Effector memory CD8-positive, alpha-beta T cell (primary cell): ENCODE data around the gene ARL6IP4.

Source experiments
- ATAC-seq: fragments of 150-1000 bp; cut with Tn5 transposase; replicated peaks from 2 replicates; pipeline ENCODE4 v1.10.0; 2021; ENCODE audit warnings: mild to moderate bottlenecking, moderate library complexity
- DNase-seq, 3 experiments: peaks; one replicate each; pipeline ENCODE4 v3.0.0; 2021
- H3K27ac Mint-ChIP-seq, 2 donors: one replicate each; pipeline ENCODE4 v1.8.0; 2022; ENCODE audit warnings: mild to moderate bottlenecking in 2 of 2, mixed read lengths in 2 of 2, moderate library complexity in 2 of 2
- H3K27me3 Mint-ChIP-seq, 2 donors: one replicate each; pipeline ENCODE4 v1.8.0; 2022; ENCODE audit warnings: mixed read lengths in 2 of 2
- H3K36me3 Mint-ChIP-seq: one replicate; pipeline ENCODE4 v1.8.0; 2022; ENCODE audit warnings: mild to moderate bottlenecking, moderate library complexity, mixed read lengths; ENCODE audit not compliant: insufficient read depth
- H3K4me1 Mint-ChIP-seq, 2 donors: one replicate each; pipeline ENCODE4 v1.8.0; 2022; ENCODE audit warnings: low read depth in 2 of 2, mixed read lengths in 2 of 2
- H3K4me3 Mint-ChIP-seq, 2 donors: one replicate each; pipeline ENCODE4 v1.8.0; 2022; ENCODE audit warnings: mild to moderate bottlenecking in 2 of 2, mixed read lengths in 2 of 2, moderate library complexity in 2 of 2
- H3K9me3 Mint-ChIP-seq, 2 donors: one replicate each; pipeline ENCODE4 v1.8.0; 2022; ENCODE audit warnings: mixed read lengths in 2 of 2

The ARL6IP4 gene

DNA sequence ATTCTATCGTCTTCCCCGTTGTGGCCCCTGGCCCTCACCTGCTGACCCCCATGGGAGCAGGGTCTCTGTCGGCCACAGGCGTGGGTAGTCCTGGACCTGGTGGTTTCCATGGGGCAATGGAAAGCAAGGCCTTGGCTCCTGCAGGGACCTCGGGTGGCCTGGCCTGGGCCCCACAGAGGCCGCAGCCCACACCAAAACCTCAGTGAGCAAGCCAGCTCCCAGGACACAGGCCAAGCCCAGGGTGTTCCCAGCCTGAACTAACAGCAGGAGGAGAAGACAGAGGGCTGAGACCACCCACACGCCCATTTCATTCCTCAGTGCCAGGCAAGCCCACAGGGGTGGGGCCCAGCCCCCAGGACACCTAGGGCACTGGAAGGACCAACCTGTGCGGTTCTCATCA, 31.1 kb upstream of the ARL6IP4 start:
- Mint-ChIP-seq H3K27me3 (no peaks in the 10 kb centered on the region), H3K27ac (peak overlapping the region in 1 of 2 donors; percentile 29), H3K4me1 (peaks cover 19 to 22% of the 10 kb centered on the region in 2 donors), H3K4me3 (no peak overlapping the region), H3K9me3 (no peaks in the 10 kb centered on the region), H3K36me3 (peaks cover 10% of the 10 kb centered on the region)
- DNase-seq (no peak), ATAC-seq (no peak)

DNA sequence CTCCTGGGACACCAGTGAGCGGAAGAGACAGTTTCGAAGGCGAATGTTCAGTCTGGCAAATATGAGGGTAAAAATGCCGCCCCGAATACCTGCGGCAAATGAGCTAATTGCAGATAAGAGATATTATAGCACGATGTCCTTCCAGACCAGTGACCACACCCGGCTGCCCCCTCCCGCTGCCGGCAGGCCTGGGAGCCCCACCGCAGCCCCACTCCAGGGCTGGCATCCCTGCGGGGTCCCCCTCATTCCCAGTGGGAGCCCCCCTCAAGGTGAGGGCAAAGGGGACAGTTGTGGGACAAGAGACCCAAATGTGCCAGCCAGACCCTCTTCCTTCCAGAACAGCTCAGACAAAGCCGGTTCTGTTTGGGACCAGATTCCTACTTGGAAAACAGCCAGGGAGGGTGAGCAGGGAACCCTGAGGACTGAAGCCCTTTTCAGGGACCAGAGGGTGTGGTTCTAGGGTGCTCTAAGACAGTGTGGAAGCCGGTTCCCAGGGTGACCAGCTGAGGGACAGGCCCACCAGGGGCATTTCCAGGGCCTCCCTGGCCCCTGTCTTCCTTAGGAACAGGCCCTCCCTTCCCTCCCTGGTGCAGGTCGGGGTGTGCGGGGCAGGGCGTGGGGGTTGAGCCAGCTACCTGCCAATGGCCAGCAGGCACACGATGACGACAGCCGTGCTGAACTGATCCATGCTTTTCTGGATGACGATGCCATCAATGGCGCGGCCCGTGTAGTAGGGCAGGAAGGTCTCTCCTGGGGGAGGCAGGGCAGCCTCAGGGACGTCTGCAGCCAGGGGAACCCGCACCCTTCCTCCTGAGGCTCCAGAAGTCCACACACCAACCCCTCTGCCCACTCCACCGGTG, 30.4 kb upstream of the ARL6IP4 start:
- Mint-ChIP-seq H3K36me3 (peaks cover 10% of the 10 kb centered on the region), H3K27me3 (no peaks in the 10 kb centered on the region), H3K9me3 (no peaks in the 10 kb centered on the region), H3K27ac (peak overlapping the region in 1 of 2 donors; percentile 29), H3K4me3 (no peak overlapping the region), H3K4me1 (peaks cover 19 to 22% of the 10 kb centered on the region in 2 donors)
- ATAC-seq (no peak), DNase-seq (no peak)

DNA sequence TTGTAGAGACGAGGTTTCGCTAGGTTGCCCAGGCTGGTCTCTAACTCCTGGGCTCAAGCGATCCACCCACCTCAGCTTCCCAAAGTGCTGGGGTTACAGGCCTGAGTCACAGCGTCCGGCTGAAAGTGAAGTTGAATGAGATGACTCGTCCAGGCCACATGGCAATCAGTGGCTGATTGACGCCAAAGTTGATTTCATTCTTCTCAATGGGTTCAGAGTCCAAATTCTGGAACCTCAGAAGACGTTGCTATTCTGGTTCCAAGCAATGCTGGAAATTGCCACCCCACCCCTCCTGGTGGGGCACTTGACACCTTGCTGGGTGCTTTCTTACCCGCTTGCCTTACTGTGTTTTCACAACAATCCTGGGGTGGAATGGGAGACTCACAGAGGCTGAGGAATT, 29.1 kb upstream of the ARL6IP4 start:
- Mint-ChIP-seq H3K27me3 (no peaks in the 10 kb centered on the region), H3K36me3 (peaks cover 10% of the 10 kb centered on the region), H3K27ac (no peak overlapping the region), H3K4me3 (no peak overlapping the region), H3K9me3 (no peaks in the 10 kb centered on the region), H3K4me1 (peaks cover 19% of the 10 kb centered on the region in 2 donors)
- ATAC-seq (no peak), DNase-seq (no peak)

DNA sequence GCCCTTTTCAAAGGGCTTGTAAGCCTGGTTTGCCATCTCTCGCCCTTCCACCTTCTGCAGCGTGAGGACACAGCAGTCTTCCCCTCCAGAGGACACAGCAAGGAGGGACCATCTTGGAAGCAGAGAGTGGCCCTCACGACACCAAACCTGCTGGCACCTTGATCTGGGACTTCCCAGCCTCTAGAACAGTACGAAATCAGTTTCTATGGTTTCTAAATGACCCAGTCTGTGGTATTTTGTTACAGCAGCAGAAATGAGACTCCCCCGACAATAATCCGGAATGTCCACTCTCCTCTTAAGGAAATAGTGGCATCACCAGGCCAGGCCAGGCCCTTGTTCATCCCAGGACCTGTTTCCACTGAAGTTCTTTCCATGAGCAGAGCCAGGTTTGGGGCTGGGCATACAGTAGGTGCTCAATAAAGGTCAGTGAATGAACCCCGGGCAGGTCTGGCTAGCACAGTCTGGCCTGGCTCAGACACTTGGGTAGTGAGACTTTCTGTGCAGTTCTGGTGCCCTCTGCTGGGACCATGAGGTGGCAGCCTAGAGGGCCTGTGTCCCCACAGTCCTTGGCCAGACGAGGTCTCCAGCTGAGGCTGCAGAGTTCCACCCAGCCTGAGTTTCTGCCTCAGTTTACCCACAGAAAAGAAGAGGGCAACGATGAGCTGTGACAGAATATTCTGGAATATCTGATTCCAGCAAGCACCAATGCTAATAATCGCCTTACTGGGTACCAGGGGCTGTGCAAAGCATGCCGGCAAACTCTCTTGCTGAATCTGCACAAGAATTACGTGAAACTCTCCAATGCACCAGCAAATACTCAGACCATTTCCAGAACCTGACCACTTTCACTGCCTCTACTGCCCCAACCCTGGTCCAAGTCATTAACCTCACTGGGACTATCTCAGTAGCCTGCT, 28.2 kb upstream of the ARL6IP4 start:
- Mint-ChIP-seq H3K27ac (peak overlapping the region in 1 of 2 donors; percentile 29), H3K9me3 (no peaks in the 10 kb centered on the region), H3K4me3 (no peak overlapping the region), H3K4me1 (peaks cover 11% of the 10 kb centered on the region in 2 donors), H3K27me3 (no peaks in the 10 kb centered on the region), H3K36me3 (peaks cover 10% of the 10 kb centered on the region)
- peak; percentile 69 to 73 (median 69) for DNase-seq
- ATAC-seq, result peak; percentile 99

DNA sequence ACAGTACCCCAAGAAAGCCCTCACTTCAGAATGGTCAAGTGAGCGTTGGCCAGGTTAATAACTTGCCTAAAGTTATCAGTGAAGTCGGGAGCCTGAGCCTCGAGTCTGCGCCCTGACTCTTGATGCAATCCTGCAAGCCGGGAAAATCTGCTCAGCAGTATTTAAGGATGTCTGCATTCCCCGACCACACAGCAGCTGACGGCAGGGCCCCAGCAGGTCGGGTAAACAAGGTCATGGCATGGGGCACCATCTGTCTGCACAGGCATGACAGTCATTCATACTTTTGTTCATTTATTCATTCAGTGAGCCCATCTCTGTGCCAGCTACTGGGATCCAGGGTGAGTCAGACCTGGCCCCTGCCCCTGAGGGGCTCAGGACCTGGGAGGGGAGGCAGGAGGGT, 25.3 kb upstream of the ARL6IP4 start:
- Mint-ChIP-seq H3K9me3 (no peaks in the 10 kb centered on the region), H3K4me3 (no peak overlapping the region), H3K27ac (no peak overlapping the region), H3K36me3 (peaks cover 2% of the 10 kb centered on the region), H3K27me3 (no peaks in the 10 kb centered on the region), H3K4me1 (peaks cover 0 to 4% of the 10 kb centered on the region in 2 donors)
- ATAC-seq, result no peak
- no peak for DNase-seq

DNA sequence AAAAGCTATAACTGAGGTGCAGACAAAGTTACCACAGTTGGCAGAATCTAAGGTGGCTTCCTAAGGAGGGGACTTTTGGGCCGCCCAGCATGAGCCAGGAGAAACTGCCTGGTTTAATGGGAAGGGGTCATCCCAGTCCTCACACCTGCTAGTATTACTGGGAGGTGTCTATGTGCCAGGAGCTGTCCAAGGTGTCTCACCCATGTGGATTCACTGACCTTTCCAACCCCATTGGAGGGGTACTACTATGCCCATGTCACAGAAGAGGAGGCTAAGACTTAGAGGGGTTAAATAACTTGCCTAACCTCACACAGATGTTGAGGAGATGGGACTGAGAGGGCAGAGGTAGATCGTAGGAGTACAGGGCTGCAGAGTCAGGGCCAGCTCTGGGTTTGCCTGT, 24.4 kb upstream of the ARL6IP4 start:
- Mint-ChIP-seq H3K4me1 (peaks cover 0 to 4% of the 10 kb centered on the region in 2 donors), H3K9me3 (no peaks in the 10 kb centered on the region), H3K27ac (no peak overlapping the region), H3K36me3 (peaks cover 2% of the 10 kb centered on the region), H3K27me3 (no peaks in the 10 kb centered on the region), H3K4me3 (no peak overlapping the region)
- DNase-seq (no peak), ATAC-seq (no peak)

DNA sequence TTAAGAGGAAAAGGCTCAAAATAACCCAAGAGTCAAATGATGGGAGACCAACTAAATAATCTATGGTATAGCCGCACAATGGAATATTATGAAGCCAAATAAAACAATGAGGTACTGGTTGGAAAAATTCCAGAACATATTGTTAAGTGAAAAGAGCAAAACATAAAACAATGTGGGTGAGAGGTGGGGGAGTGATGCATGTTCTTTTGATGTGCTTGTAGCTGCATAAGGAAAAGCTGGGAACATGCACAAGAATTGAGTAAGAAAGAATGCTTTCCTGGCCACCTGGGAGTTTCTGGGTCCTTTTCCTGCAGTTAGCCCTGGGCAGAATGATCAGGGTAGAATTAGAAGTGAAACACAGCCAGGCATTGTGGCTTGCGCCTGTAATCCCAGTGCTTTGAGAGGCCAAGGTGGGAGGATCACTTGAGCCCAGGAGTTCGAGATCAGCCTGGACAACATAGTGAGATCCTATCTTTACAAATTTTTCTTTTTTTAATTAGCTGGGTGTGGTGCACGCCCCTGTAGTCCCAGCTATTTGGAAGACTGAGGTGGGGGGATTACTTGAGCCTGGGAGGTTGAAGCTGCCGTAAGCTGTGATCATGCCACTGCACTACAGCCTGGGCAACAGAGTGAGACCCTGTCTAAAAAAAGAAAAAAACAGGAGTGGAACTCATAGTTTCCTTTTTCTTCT, 22.1 kb upstream of the ARL6IP4 start:
- Mint-ChIP-seq H3K4me3 (no peak overlapping the region), H3K9me3 (no peaks in the 10 kb centered on the region), H3K27ac (no peak overlapping the region), H3K27me3 (no peaks in the 10 kb centered on the region), H3K36me3 (no peaks in the 10 kb centered on the region), H3K4me1 (no peaks in the 10 kb centered on the region)
- no peak for ATAC-seq
- no peak for DNase-seq

DNA sequence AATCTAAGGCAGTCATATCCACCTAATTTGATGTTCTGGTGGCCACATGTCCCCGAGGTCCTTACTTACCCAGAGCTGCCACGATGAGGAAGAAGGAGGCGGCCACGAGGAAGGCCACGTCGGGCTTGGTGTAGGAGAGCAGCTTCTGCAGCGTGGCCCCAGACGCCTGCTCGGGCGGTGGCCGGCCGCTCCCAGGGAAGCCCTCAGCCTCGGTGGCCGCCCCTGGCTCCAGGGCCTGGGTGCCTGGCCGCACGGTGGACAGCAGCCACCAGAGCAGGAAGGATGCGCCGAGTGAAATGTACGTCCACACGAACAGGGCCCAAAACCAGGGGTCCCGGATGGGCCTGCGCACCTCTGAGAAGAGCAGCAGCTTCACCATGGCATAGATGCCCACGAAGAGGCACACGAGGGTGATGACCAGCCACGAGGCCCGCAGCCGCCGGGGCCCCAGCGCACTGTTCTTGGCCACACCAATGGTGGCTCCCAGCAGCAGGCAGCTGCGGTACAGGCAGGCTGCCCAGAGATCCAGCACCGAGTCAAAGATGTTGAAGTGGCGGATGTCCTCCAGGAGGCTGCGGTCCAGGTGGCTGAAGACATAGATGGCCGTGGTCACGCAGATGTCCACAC, 20.8 kb upstream of the ARL6IP4 start:
- no peaks in the 10 kb centered on the region for H3K9me3 Mint-ChIP-seq
- no peak overlapping the region for H3K4me3 Mint-ChIP-seq
- no peaks in the 10 kb centered on the region for H3K36me3 Mint-ChIP-seq
- no peak for ATAC-seq
- no peaks in the 10 kb centered on the region for H3K4me1 Mint-ChIP-seq
- DNase-seq, result no peak
- no peak overlapping the region for H3K27ac Mint-ChIP-seq
- no peaks in the 10 kb centered on the region for H3K27me3 Mint-ChIP-seq

DNA sequence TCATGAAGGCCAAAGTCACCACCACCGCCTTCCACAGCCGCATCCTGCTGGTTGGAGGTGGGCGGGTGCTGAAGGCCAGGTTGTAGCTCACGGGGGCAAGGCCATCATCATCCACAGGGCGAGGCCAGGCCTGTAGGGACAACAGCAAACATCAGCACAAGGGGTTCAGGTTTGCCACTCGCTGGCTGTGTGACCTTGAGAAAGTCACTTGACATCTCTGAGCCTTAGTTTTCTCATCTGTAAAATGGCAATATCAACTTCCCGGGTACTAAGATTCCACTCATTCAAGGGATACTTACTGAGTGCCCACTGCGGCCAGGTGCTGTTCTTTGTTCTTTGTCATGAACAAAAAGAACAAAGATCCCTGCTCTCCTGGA, 20.3 kb upstream of the ARL6IP4 start:
- DNase-seq (no peak), ATAC-seq (no peak)
- H3K27me3 Mint-ChIP-seq, result no peaks in the 10 kb centered on the region
- no peaks in the 10 kb centered on the region for H3K36me3 Mint-ChIP-seq
- H3K9me3 Mint-ChIP-seq, result no peaks in the 10 kb centered on the region
- H3K4me3 Mint-ChIP-seq, result no peak overlapping the region
- H3K27ac Mint-ChIP-seq, result no peak overlapping the region
- H3K4me1 Mint-ChIP-seq, result peaks cover 0 to 4% of the 10 kb centered on the region in 2 donors

DNA sequence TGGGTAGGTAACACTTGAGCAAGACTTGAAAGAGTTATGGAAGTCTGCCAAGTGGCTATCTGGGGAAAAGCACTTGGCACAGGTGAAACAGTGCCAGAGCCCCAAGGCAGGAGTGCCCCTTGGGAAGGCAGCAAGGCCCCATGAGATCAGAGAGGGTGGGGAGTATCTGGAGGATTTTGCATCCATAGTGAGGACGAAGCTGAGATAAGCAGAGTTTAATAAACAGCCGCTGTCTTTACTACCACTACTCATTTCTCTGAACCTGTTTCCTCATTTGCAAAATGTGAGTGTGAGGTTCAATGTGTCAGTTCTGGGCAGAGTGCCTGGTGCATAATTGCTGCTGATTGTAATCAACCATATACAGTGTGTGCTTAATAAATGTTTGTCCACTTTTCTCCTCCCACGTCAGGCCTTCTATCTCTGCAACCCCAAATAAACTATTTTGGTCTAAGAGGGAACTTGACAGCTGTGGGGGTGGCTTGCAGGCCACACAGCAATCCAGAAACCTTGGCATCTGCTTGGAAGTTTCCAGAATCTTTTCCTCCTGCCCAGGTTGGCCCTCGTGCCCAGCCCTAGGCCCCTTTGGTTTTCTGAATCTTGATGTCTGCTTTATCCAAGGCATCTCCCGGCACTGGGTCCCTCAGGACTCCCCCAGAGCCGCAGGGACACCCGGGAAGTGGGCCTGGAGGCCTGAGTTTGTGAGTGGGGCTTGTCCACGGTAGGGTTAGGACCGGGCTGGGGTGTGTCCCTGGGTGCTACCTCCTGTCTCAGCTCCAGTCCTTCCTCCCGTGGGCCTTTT, 18.8 kb upstream of the ARL6IP4 start:
- ATAC-seq (no peak), DNase-seq (no peak)
- H3K27ac Mint-ChIP-seq, result no peak overlapping the region
- no peak overlapping the region for H3K4me3 Mint-ChIP-seq
- H3K36me3 Mint-ChIP-seq, result no peaks in the 10 kb centered on the region
- H3K27me3 Mint-ChIP-seq, result no peaks in the 10 kb centered on the region
- peaks cover 0 to 6% of the 10 kb centered on the region in 2 donors for H3K4me1 Mint-ChIP-seq
- H3K9me3 Mint-ChIP-seq, result no peaks in the 10 kb centered on the region

DNA sequence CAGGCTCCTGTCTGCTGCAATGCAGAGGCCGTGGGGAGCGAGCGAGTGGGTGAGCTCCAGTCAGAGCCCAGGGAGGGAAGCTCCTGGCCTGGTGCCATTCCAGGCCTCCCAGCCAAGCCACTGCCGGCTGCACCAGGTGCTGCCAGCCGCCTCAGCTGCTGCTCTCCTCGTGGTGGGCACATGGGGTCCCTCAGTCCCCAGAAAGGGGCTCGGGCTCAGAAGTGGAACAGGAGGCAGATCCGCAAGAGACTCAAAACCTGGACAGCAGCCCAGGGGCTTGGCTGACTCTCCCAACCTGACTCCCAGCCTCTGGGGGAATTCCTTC, 16.6 kb upstream of the ARL6IP4 start:
- Mint-ChIP-seq H3K36me3 (no peaks in the 10 kb centered on the region), H3K27me3 (no peaks in the 10 kb centered on the region), H3K4me3 (no peak overlapping the region), H3K27ac (peak overlapping the region in 1 of 2 donors; percentile 15), H3K9me3 (no peaks in the 10 kb centered on the region), H3K4me1 (peaks cover 0 to 8% of the 10 kb centered on the region in 2 donors)
- no peak for DNase-seq
- ATAC-seq, result no peak

DNA sequence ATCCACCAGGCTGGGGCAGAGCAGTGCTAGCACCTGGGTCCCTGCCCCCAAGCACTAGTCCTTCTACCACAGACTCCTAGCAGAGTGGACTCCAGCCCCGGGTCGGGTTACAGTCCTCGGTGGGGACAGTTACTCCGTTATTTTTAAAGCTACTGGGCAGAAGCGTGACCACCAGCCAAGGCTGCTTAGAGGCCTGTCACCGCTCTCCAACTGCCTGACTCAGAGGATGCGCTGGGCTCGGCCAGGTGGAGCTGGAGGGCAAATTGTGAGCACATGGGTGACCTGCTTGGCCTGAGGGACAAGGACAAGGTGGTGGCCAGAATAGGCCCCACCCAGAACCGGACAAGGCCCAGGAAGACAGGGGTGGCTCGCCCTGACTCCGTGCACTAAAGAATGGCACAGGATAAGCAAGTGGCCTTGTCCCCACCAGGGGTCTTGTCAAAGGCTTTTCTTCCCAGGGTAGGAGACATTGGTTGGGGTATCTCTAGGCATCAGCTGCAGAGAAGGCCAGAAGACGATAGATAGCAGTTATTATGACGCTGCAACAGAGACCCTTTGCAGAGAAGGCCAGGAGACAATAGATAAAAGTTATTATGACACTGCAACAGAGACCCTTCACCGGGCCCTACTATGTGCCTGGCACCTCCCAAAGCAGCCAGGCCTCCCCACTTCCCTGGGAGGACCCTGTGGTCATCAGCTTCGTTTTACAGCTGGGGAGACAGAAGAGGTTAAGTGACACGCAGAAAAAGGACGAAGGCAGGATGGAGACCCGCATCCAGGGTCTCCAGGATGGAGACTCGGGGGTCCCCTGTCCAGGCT, 15.8 kb upstream of the ARL6IP4 start:
- no peak for DNase-seq
- H3K27me3 Mint-ChIP-seq, result no peaks in the 10 kb centered on the region
- H3K27ac Mint-ChIP-seq, result peak overlapping the region; percentile 15 to 49
- H3K4me1 Mint-ChIP-seq, result peaks cover 0 to 8% of the 10 kb centered on the region in 2 donors
- H3K4me3 Mint-ChIP-seq, result peak overlapping the region; percentile 58 to 60
- no peaks in the 10 kb centered on the region for H3K36me3 Mint-ChIP-seq
- no peak for ATAC-seq
- no peaks in the 10 kb centered on the region for H3K9me3 Mint-ChIP-seq
